SH-SY5Y (cell line): ENCODE measurements around the gene IRF2.

Experiments used
- GATA2 ChIP-seq: IDR thresholded peaks from 2 replicates; pipeline ENCODE4 v1.6.1; 2011; ENCODE audit warnings: mild to moderate bottlenecking, low read depth, low read length
- GATA3 ChIP-seq: IDR thresholded peaks from 2 replicates; pipeline ENCODE4 v1.6.1; 2011; ENCODE audit warnings: low read depth, mild to moderate bottlenecking, low read length, moderate library complexity

GRCh38 chr4:184397516-184398163 is 76.7 kb downstream of the IRF2 start:
- TF ChIP-seq GATA2, result no peak
- TF ChIP-seq GATA3, result no peak
